ENCODE measurements around the gene ANO1.

The ANO1 gene

DNA sequence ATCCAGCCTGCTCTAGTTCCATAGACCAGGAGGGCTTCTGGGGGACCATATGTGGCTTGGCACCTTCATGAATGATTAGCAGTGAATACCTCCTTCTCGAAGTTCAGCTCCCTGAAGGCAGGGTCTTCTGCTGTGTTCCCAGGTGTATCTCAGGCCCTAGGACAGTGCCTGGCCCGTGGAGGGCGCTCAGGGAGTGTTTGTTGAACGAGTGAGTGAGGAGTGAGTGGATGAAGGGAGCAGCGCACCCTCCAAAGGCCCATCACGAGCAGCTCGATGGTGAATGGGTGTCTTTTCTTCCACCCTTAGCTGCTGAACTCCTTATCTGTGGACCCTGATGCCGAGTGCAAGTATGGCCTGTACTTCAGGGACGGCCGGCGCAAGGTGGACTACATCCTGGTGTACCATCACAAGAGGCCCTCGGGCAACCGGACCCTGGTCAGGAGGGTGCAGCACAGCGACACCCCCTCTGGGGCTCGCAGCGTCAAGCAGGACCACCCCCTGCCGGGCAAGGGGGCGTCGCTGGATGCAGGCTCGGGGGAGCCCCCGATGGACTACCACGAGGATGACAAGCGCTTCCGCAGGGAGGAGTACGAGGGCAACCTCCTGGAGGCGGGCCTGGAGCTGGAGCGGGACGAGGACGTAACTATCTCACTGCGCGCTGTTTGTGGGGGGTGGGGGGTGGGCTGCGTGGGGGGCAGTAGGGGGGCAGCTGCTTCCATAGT lies 9.5 kb downstream of the ANO1 start:
- no peak for TF ChIP-seq CTCF (IDR thresholded peaks at IDR 0.05)

DNA sequence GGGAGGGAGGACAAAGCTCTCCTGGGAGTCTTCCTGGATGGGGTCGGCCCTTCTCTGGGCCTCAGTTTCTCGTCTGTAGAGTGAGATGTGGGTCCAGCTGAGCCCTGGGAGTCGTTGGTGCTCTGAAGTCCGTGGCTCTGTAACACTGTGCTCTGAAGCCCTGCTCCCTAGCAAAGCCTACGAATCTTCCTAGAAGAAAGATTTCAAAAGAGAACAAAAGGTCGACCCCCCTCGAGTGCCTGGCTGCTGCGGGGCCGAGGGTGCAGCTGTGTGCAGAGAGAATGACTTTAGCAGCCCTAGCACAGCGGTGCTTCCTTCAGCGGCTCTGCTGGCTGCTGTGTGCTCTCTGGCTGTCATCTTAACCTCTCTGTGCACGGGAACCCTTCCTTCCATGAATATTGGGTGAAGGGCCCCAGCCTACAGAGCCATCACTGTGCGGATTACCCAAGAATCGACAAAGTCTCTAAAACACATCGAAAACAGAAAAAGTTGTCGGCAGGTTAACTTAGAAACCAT lies 10.7 kb downstream of the ANO1 start:
- no peak for TF ChIP-seq CTCF (IDR thresholded peaks at IDR 0.05)

- TF ChIP-seq CTCF (IDR thresholded peaks at IDR 0.05) = no peak
Measured at GRCh38 chr11:70089631-70090030, 11.5 kb downstream of the ANO1 start.

- TF ChIP-seq CTCF (IDR thresholded peaks at IDR 0.05) = no peak
Measured at GRCh38 chr11:70090961-70091381, 12.9 kb downstream of the ANO1 start.

DNA sequence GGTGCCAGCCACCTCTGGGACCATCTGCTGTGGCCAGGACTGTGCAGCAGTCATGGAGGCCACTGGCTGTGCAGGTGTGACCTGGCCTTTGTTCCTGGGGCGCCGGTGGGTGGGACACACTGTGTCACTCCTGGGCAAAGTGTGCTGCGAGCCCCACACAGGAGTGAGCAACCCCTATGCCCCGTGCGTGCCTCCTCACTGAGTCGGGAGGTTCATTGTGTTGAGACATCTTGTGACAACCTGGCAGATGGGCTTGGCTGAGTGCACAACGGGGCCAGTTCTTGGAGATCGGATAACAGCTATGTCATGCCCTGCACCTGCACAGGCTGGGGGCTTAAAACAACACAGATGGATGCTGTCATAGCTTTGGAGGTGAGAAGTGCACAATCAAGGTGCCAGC lies 13.5 kb downstream of the ANO1 start:
- TF ChIP-seq CTCF (IDR thresholded peaks at IDR 0.05) = no peak

DNA sequence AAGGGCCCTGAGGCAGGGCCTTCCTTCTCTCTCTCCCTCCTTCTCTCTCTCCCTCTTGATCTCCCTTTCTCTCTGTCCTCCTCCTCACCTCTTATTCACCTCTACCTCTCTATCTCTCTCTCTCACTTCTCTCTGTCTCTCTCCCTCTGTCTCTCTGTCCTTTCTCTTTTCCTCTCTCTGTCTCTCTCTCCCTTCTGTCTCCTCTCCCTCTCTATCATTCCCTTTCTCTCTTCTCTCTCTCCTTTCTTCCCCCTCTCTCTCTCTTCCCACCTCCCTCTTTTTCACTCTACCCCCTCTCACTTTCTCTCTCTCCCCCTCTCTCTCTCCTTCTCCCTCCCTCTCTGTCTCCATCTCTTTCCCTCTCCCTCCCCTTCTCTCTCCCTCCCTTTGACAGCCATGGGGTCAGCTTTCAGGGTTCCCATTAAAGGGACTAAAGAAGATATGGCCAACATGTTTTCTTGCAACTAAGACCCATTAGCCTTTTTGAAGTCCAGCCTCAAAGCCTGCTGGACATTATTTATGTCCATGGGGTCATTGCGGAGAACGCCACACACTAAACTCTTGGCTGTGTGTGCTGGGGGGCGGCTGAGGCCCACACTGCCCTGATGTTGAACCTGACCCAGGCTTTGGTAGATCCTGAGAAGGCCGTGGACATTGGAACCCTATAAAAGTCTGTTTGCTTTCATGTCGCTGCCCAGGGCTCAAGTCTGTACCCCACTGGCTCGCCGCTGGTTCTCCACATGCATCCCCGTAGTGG lies 15.0 kb downstream of the ANO1 start:
- no peak for TF ChIP-seq CTCF (IDR thresholded peaks at IDR 0.05)

DNA sequence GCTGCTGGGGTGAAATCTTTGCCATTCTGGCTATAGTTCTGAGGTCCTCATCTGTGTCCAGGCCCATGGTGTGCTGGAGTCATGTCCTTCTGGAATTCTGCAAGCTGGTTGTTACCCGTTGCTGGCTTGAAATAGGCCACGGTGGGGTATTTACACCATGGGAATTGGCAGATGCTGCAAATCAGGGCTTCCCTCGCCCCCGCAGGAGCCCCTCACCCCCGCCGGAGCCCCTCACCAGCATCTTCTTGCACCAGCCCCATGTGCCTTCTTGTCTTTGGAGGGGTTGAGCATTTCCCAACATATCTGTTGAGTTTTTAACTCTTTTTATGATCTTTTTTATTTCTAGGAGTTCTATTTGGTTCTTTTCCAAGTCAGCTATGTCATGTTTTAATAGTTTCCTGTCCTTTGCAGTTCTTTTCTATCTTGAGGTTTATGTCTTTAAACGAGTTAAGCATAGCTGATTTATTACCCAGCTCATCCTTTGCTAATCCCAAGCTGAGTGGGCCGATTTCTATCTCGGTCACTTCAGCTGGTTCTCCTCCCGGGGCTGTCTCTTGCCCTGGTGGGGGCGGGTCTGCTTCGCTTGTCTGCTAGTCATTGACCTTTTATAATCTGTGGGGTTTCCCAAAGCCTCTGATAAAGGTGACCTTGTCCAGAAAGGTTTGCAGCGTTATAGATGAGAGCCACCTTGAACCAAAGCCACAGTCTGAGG lies 17.6 kb downstream of the ANO1 start:
- no peak for TF ChIP-seq CTCF (IDR thresholded peaks at IDR 0.05)
